Fibroblast of peridontal ligament (primary cell): ENCODE measurements around the gene GOLT1A.
"Not testable (repeated sequence)": the region's sequence is repeated elsewhere in the genome, so short reads cannot be mapped to it uniquely, and the experiment has no call there.

Experiments
- DNase-seq: peaks from one replicate; pipeline ENCODE4 v3.0.0-alpha.2; 2010; ENCODE audit errors: extremely low read depth

Gene GOLT1A

GRCh38 chr1:204248954-204249353, 35.2 kb upstream of the GOLT1A start:
- no peak for DNase-seq

GRCh38 chr1:204246876-204247275, 33.1 kb upstream of the GOLT1A start:
- no peak for DNase-seq

GRCh38 chr1:204242920-204243319, 29.1 kb upstream of the GOLT1A start:
- no peak for DNase-seq

GRCh38 chr1:204241914-204242313, 28.1 kb upstream of the GOLT1A start:
- DNase-seq, result no peak

- no peak for DNase-seq
Measured at GRCh38 chr1:204241050-204241449, 27.3 kb upstream of the GOLT1A start.

- no peak for DNase-seq
Measured at GRCh38 chr1:204240233-204240632, 26.4 kb upstream of the GOLT1A start.

GRCh38 chr1:204239401-204239800, 25.6 kb upstream of the GOLT1A start:
- DNase-seq, result not testable (repeated sequence)

- DNase-seq, result not testable (repeated sequence)
Measured at GRCh38 chr1:204238520-204238919, 24.7 kb upstream of the GOLT1A start.

- DNase-seq, result not testable (repeated sequence)
Measured at GRCh38 chr1:204237515-204237914, 23.7 kb upstream of the GOLT1A start.

- DNase-seq, result peak; percentile 71
Measured at GRCh38 chr1:204232526-204232925, 18.7 kb upstream of the GOLT1A start.

GRCh38 chr1:204230211-204230610, 16.4 kb upstream of the GOLT1A start:
- DNase-seq, result no peak

- no peak for DNase-seq
Measured at GRCh38 chr1:204228896-204229295, 15.1 kb upstream of the GOLT1A start.

GRCh38 chr1:204227996-204228785, 14.4 kb upstream of the GOLT1A start:
- DNase-seq, result no peak

- no peak for DNase-seq
Measured at GRCh38 chr1:204227351-204227750, 13.6 kb upstream of the GOLT1A start.

GRCh38 chr1:204225841-204226735, 12.3 kb upstream of the GOLT1A start:
- DNase-seq, result no peak

GRCh38 chr1:204224655-204225054, 10.9 kb upstream of the GOLT1A start:
- no peak for DNase-seq

- no peak for DNase-seq
Measured at GRCh38 chr1:204223129-204223860, 9.5 kb upstream of the GOLT1A start.

GRCh38 chr1:204222764-204223055, 8.9 kb upstream of the GOLT1A start:
- no peak for DNase-seq

GRCh38 chr1:204222006-204222763, 8.4 kb upstream of the GOLT1A start:
- DNase-seq, result no peak

- DNase-seq, result no peak
Measured at GRCh38 chr1:204221271-204221670, 7.5 kb upstream of the GOLT1A start.

GRCh38 chr1:204219971-204220616, 6.3 kb upstream of the GOLT1A start:
- DNase-seq, result no peak
